A549 (cell line): ENCODE results near the gene COX14. TPM values are rescaled to one million over a fixed set of nuclear protein-coding genes. Genes with fewer than 3 reads are reported as not detected.
"Not testable (repeated sequence)": the region's sequence is repeated elsewhere in the genome, so short reads cannot be mapped to it uniquely, and the experiment has no call there.

Experiments used
- ATAC-seq, 2 experiments: fragments of 200-7000 bp in 1 of 2; fragments of >200 bp in 1 of 2; cut with Nextera tagmentation in 1 of 2; cut with Tn5 transposase in 1 of 2; 3 replicates each; pipeline versions ENCODE4 v1.8.0 to v1.9.1; 2018 to 2020; ENCODE audit warnings: mild to moderate bottlenecking in 1 of 2, moderate library complexity in 1 of 2
- CTCF ChIA-PET: fragments of 300-600 bp; sonication (Branson Sonifier 250); formaldehyde crosslinking; extraction: SDS; loops from one replicate; lab custom pipeline; 2021; ENCODE audit warnings: antibody characterized with exemption, inconsistent platforms; lab: Yijun Ruan, JAX
- POLR2A ChIA-PET: fragments of 350-600 bp; formaldehyde crosslinking; extraction: SDS; loops from one replicate; lab custom pipeline; 2021; ENCODE audit warnings: antibody characterized with exemption, inconsistent platforms; lab: Yijun Ruan, JAX
- DNase-seq, 2 experiments: peaks; one replicate each; pipeline versions ENCODE4 v3.0.0 to v3.0.0-alpha.2; 2011 to 2016; ENCODE audit warnings: low read depth in 1 of 2, low spot score in 1 of 2
- FAIRE-seq: peaks from 2 replicates; lab custom pipeline; 2011; peaks lifted over from hg19 to GRCh38; lab: Jason Lieb, UNC
- H3K27ac ChIP-seq, 2 experiments: fragments of >200 bp; sonication (Bioruptor Twin); formaldehyde crosslinking; 3 replicates each; pipeline ENCODE4 v1.5.1; 2016 to 2017
- H3K4me1 ChIP-seq: fragments of >200 bp; sonication (Bioruptor Twin); formaldehyde crosslinking; 3 replicates; pipeline ENCODE4 v1.6.1; 2016
- H3K4me2 ChIP-seq: fragments of >200 bp; sonication (Bioruptor Twin); formaldehyde crosslinking; 3 replicates; pipeline ENCODE4 v1.6.1; 2016
- H3K4me3 ChIP-seq: fragments of >200 bp; sonication (Bioruptor Twin); formaldehyde crosslinking; 3 replicates; pipeline ENCODE4 v1.5.1; 2016
- H3K9me3 ChIP-seq: fragments of >200 bp; sonication (Bioruptor Twin); formaldehyde crosslinking; 3 replicates; pipeline ENCODE4 v1.6.1; 2016
- ATOH8 ChIP-seq: fragments of 250-450 bp; sonication (Bioruptor Pico); IDR thresholded peaks from 2 replicates; pipeline ENCODE4 v1.5.0; 2020; ENCODE audit warnings: low read depth, mild to moderate bottlenecking, moderate library complexity
- CBX2 ChIP-seq: fragments of 200-600 bp; sonication (generic); IDR thresholded peaks from 2 replicates; pipeline ENCODE4 v1.6.1; 2016; ENCODE audit warnings: low read depth, mild to moderate bottlenecking, borderline replicate concordance
- CEBPB ChIP-seq, 2 experiments: fragments of >200 bp in 1 of 2; sonication (Bioruptor Twin) in 1 of 2; formaldehyde crosslinking in 1 of 2; IDR thresholded peaks; 2 replicates each; pipeline ENCODE4 v1.6.1; 2012 to 2016
- CHD4 ChIP-seq: fragments of 200-600 bp; sonication (generic); IDR thresholded peaks from 2 replicates; pipeline ENCODE4 v1.6.1; 2016; ENCODE audit warnings: antibody characterized with exemption, mild to moderate bottlenecking, borderline replicate concordance
- EHMT2 ChIP-seq: fragments of 200-600 bp; sonication (generic); IDR thresholded peaks from 2 replicates; pipeline ENCODE4 v1.6.1; 2016; ENCODE audit warnings: antibody characterized with exemption, low read depth, mild to moderate bottlenecking, moderate library complexity
- EP300 ChIP-seq, 2 experiments: fragments of >200 bp; sonication (Bioruptor Twin); formaldehyde crosslinking; IDR thresholded peaks; 2 replicates in 1 of 2; 3 replicates in 1 of 2; pipeline ENCODE4 v1.6.1; 2016 to 2017
- GATA3 ChIP-seq: IDR thresholded peaks from 2 replicates; pipeline ENCODE4 v1.6.1; 2012; ENCODE audit warnings: borderline replicate concordance
- HOXA7 ChIP-seq: fragments of 250-450 bp; sonication (Bioruptor Pico); IDR thresholded peaks from 2 replicates; pipeline ENCODE4 v1.5.0; 2020; ENCODE audit warnings: mild to moderate bottlenecking, moderate library complexity
- HOXB5 ChIP-seq: fragments of 250-450 bp; sonication (Bioruptor Pico); IDR thresholded peaks from 2 replicates; pipeline ENCODE4 v1.5.0; 2020; ENCODE audit warnings: mild to moderate bottlenecking, moderate library complexity
- JUN ChIP-seq, 2 experiments: fragments of >200 bp; sonication (Bioruptor Twin); formaldehyde crosslinking; IDR thresholded peaks; 2 replicates in 1 of 2; 3 replicates in 1 of 2; pipeline ENCODE4 v1.6.1; 2016 to 2017
- JUNB ChIP-seq: fragments of >200 bp; sonication (Bioruptor Twin); formaldehyde crosslinking; IDR thresholded peaks from 2 replicates; pipeline ENCODE4 v1.6.1; 2016
- MAFK ChIP-seq: fragments of 450-650 bp; IDR thresholded peaks from 2 replicates; pipeline ENCODE4 v1.6.1; 2014; ENCODE audit not compliant: partially characterized antibody
- MAX ChIP-seq: IDR thresholded peaks from 2 replicates; pipeline ENCODE4 v1.6.1; 2012
- NFE2L2 ChIP-seq: fragments of 150-350 bp; conservative IDR thresholded peaks from 2 replicates; pipeline ENCODE4 v1.6.1; 2014; ENCODE audit warnings: low read length
- NPAS2 ChIP-seq: fragments of 250-450 bp; sonication (Bioruptor Pico); IDR thresholded peaks from 2 replicates; pipeline ENCODE4 v1.8.0; 2022; ENCODE audit warnings: mild to moderate bottlenecking, moderate library complexity, borderline replicate concordance
- RARB ChIP-seq: fragments of 250-450 bp; sonication (Bioruptor Pico); IDR thresholded peaks from 2 replicates; pipeline ENCODE4 v1.8.0; 2021; ENCODE audit warnings: mild to moderate bottlenecking, moderate library complexity
- RCOR1 ChIP-seq: fragments of 150-350 bp; IDR thresholded peaks from 2 replicates; pipeline ENCODE4 v1.6.1; 2014; ENCODE audit warnings: antibody characterized with exemption, low read length, low read depth
- RNF2 ChIP-seq: fragments of 200-600 bp; sonication (generic); IDR thresholded peaks from 2 replicates; pipeline ENCODE4 v1.6.1; 2016; ENCODE audit warnings: low read depth, mild to moderate bottlenecking, antibody characterized with exemption, moderate library complexity, borderline replicate concordance
- TP53 ChIP-seq: fragments of 250-450 bp; sonication (Bioruptor Pico); IDR thresholded peaks from 2 replicates; pipeline ENCODE4 v1.5.0; 2021; ENCODE audit warnings: mild to moderate bottlenecking, moderate library complexity
- ZFP36 ChIP-seq: fragments of 450-650 bp; IDR thresholded peaks from 2 replicates; pipeline ENCODE4 v1.6.1; 2014; ENCODE audit warnings: borderline replicate concordance; ENCODE audit not compliant: partially characterized antibody
- WGBS: methylation state at CpG from one replicate; pipeline ENCODE4 v1.1.6; 2017; ENCODE audit errors: missing lambda C conversion rate; 5-methylcytosine and 5-hydroxymethylcytosine counted together
- polyA plus RNA-seq, 4 experiments: library from polyadenylated mRNA; depleted of rRNA in 3 of 4; stranded (reverse); fragments of >200 nt; fragmentation: RNase III in 1 of 4; extraction: RNeasy Plus Mini Kit Qiagen cat#74134 plus additional on column Dnase treatment in 1 of 4; gene quantifications; 2 replicates in 3 of 4; 3 replicates in 1 of 4; pipeline ENCODE4 v1.2.3, GENCODE V29; 2011 to 2017
- TF ChIP-seq, protein P1 (sequence below): fragments of >200 bp; sonication (Bioruptor Twin); formaldehyde crosslinking; IDR thresholded peaks from 2 replicates; pipeline ENCODE4 v1.6.1; 2016

The COX14 gene
- polyA plus RNA-seq, 2 of the 4 experiments (the other 2 are of a cell fraction): 93.3 to 134 TPM

- DNase-seq (no peak), FAIRE-seq (no peak)
- 78% methylated on average over 8 of the region's 8 CpGs for WGBS
- no peak overlapping the region for H3K4me3 ChIP-seq
- POLR2A ChIA-PET: no interaction called here
- no peaks in the 10 kb centered on the region for H3K9me3 ChIP-seq
- TF ChIP-seq RCOR1 (no peak), CBX2 (no peak), EHMT2 (no peak), CHD4 (no peak)
- TF ChIP-seq, all 56 proteins: peak for 0
- H3K27ac ChIP-seq: no peak overlapping the region
- CTCF ChIA-PET: interaction anchor here (0.7 to 1.7 kb wide), 3 partner anchors 59 to 176 kb away, joined by 3 read pairs; no protein-coding TSS in a partner anchor
- no peak for ATAC-seq
- H3K4me2 ChIP-seq: no peak overlapping the region
- no peaks in the 10 kb centered on the region for H3K4me1 ChIP-seq
Measured at GRCh38 chr12:50142993-50143392, 31.0 kb downstream of the COX14 start.

DNA sequence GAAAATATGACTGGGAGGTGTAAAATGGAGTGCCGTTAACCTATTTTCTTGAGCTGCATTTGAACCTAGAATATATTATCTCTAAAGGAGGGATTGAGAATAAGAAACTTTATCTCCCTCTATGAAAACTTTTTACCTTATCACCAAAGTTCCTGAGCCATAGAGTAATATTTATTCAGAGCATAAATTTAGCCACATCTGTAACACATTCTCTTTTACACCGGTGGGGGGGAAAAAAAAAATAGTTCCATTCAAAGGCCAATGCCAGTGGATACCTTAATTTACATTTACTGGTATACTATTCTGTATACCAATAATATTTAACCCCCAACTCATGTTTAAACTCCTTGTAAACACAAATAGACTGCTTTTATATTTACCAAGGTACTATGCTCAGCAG lies 33.4 kb downstream of the COX14 start:
- Histone ChIP-seq H3K4me3 (no peak overlapping the region), H3K4me1 (no peaks in the 10 kb centered on the region), H3K27ac (no peak overlapping the region), H3K9me3 (no peaks in the 10 kb centered on the region), H3K4me2 (no peak overlapping the region)
- DNase-seq (no peak), FAIRE-seq (no peak), ATAC-seq (no peak)
- ChIA-PET CTCF (interaction anchor here (1.1 to 3.2 kb wide), 2 partner anchors 34 to 57 kb away, joined by 3 to 24 read pairs; partner anchors contain the start of gene COX14), POLR2A (interaction anchor here (1.1 kb wide), 1 partner anchor 22 kb away, joined by 4 read pairs; the partner anchor contains the start of gene CERS5)
- 91% methylated on average over 2 of the region's 2 CpGs for WGBS
- TF ChIP-seq JUNB: no peak
- TF ChIP-seq CEBPB (IDR thresholded peaks at IDR 0.05): no peak
- no peak for TF ChIP-seq RCOR1
- no peak for TF ChIP-seq GATA3
- TF ChIP-seq EP300 (IDR thresholded peaks at IDR 0.05): no peak
- no peak for TF ChIP-seq TP53 (CRISPR knock-in tag)
- no peak for TF ChIP-seq HOXB5 (CRISPR knock-in tag)
- no peak for TF ChIP-seq JUN (IDR thresholded peaks at IDR 0.05)
- TF ChIP-seq ZFP36: no peak
- TF ChIP-seq MAFK: no peak
- TF ChIP-seq NFE2L2: no peak
- TF ChIP-seq RARB: no peak
- no peak for TF ChIP-seq ATOH8 (CRISPR knock-in tag)
- TF ChIP-seq MAX: no peak
- TF ChIP-seq, protein P1, sequence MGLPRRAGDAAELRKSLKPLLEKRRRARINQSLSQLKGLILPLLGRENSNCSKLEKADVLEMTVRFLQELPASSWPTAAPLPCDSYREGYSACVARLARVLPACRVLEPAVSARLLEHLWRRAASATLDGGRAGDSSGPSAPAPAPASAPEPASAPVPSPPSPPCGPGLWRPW: no peak
- no peak for TF ChIP-seq NPAS2
- no peak for TF ChIP-seq HOXA7
- TF ChIP-seq CHD4: no peak

DNA sequence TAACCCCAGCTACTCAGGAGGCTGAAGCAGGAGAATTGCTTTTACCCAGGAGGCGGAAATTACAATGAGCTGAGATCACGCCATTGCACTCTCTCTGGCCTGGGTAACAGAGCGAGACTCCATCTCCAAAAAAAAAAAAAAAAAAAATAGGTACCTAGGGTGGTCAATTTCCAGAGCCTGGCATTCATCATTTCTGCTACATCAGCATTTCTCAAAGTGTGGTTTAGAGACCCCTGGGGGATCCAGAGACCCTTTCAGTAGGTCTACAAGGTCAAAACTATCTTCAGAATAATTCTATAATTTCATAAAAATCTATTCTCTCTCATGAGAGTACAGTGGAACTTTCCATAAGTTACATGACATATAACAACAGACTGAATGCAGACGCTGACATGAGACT lies 35.2 kb downstream of the COX14 start:
- CTCF ChIA-PET: interaction anchor here (0.6 to 3.2 kb wide), 6 partner anchors 10 to 912 kb away, joined by 3 to 24 read pairs (median 4); partner anchors contain the start of gene COX14
- POLR2A ChIA-PET: interaction anchor here (0.5 kb wide), 1 partner anchor 24 kb away, joined by 3 read pairs; no protein-coding TSS in a partner anchor
- ATAC-seq: no peak

DNA sequence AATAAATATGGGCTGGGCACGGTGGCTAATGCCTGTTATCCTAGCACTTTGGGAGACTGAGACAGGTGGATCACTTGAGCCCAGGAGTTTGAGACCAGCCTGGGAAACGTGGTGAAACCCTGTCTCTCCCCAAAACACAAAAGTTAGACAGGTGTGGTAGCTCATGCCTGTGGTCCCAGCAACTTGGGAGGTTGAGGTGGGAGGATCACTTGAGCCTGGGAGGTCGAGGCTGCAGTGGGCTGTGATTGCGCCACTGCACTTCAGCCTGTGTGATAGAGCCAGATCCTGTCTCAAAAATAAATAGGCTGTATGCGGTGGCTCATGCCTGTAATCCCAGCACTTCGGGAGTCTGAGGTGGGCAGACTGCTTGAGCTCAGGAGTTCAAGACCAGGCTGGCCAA lies 36.0 kb downstream of the COX14 start:
- CTCF ChIA-PET: interaction anchor here (0.6 to 3.2 kb wide), 7 partner anchors 11 to 913 kb away, joined by 3 to 24 read pairs (median 4); partner anchors contain the start of gene COX14
- not testable (repeated sequence) for H3K4me3 ChIP-seq, ATAC-seq, H3K4me1 ChIP-seq, H3K9me3 ChIP-seq, DNase-seq, FAIRE-seq, H3K27ac ChIP-seq, H3K4me2 ChIP-seq
- POLR2A ChIA-PET: interaction anchor here (0.5 kb wide), 1 partner anchor 23 kb away, joined by 3 read pairs; no protein-coding TSS in a partner anchor
- WGBS: 79% methylated on average over 6 of the region's 6 CpGs

More for the DNA sequence above, 35.2 kb downstream of the COX14 start:
- DNase-seq (no peak), FAIRE-seq (no peak)
- Histone ChIP-seq H3K27ac (no peak overlapping the region), H3K4me1 (no peaks in the 10 kb centered on the region), H3K9me3 (no peaks in the 10 kb centered on the region), H3K4me3 (no peak overlapping the region), H3K4me2 (no peak overlapping the region)
- TF ChIP-seq RNF2 (no peak), MAFK (peak; percentile 96)
- 95% methylated on average over 4 of the region's 4 CpGs for WGBS
